GM19043 (cell line): ENCODE data around the gene MAP3K14.
"Not testable (repeated sequence)": the region's sequence is repeated elsewhere in the genome, so short reads cannot be mapped to it uniquely, and the experiment has no call there.

Experiments
- ATAC-seq: cut with Tn5 transposase; IDR thresholded peaks from one replicate; pipeline ENCODE4 v1.9.1; 2021; ENCODE audit warnings: low read depth; ENCODE audit not compliant: unreplicated experiment

The MAP3K14 gene

GRCh38 chr17:45316434-45317110, at the start of gene MAP3K14:
MAP3K14 (minus strand) TSS chr17:45317020; CDS start chr17:45290745, 26,275 bp downstream.
- ATAC-seq: peak; percentile 11

- no peak for ATAC-seq
These were observed 49.2 kb upstream of the MAP3K14 start for GRCh38 chr17:45366049-45366448.

- ATAC-seq: no peak
These were observed 47.9 kb upstream of the MAP3K14 start for GRCh38 chr17:45364531-45365390.

- no peak for ATAC-seq
These were observed 46.7 kb upstream of the MAP3K14 start for GRCh38 chr17:45363498-45363897.

GRCh38 chr17:45361976-45362375, 45.2 kb upstream of the MAP3K14 start:
- ATAC-seq: no peak

- ATAC-seq: no peak
These were observed 44.6 kb upstream of the MAP3K14 start for GRCh38 chr17:45361451-45361850.

- ATAC-seq: no peak
These were observed 40.7 kb upstream of the MAP3K14 start for GRCh38 chr17:45357364-45357997.

- no peak for ATAC-seq
These were observed 38.3 kb upstream of the MAP3K14 start for GRCh38 chr17:45355087-45355486.

GRCh38 chr17:45353043-45353442, 36.2 kb upstream of the MAP3K14 start:
- no peak for ATAC-seq

GRCh38 chr17:45351831-45352230, 35.0 kb upstream of the MAP3K14 start:
- ATAC-seq: no peak

- ATAC-seq: no peak
These were observed 30.6 kb upstream of the MAP3K14 start for GRCh38 chr17:45347444-45347843.

- no peak for ATAC-seq
These were observed 29.6 kb upstream of the MAP3K14 start for GRCh38 chr17:45346216-45347015.

GRCh38 chr17:45345554-45346215, 28.9 kb upstream of the MAP3K14 start:
- ATAC-seq: no peak

- no peak for ATAC-seq
These were observed 28.4 kb upstream of the MAP3K14 start for GRCh38 chr17:45345246-45345553.

- ATAC-seq: not testable (repeated sequence)
These were observed 27.3 kb upstream of the MAP3K14 start for GRCh38 chr17:45343967-45344664.

- no peak for ATAC-seq
These were observed 26.2 kb upstream of the MAP3K14 start for GRCh38 chr17:45342871-45343526.

- no peak for ATAC-seq
These were observed 25.5 kb upstream of the MAP3K14 start for GRCh38 chr17:45342306-45342705.

GRCh38 chr17:45341533-45342158, 24.8 kb upstream of the MAP3K14 start:
- no peak for ATAC-seq
